K562 (cell line): Measurements from ENCODE around the gene ERVFRD-1. TPM values are rescaled to one million over a fixed set of nuclear protein-coding genes. Genes with fewer than 3 reads are reported as not detected.

Source experiments
- ADNP ChIP-seq: fragments of 200-800 bp; sonication (Bioruptor generic); IDR thresholded peaks from 2 replicates; pipeline ENCODE4 v1.6.1; 2016; ENCODE audit warnings: missing genetic modification characterization, missing compliant biosample characterization
- BRD4 ChIP-seq: fragments of 200-600 bp; sonication (generic); IDR thresholded peaks from 2 replicates; pipeline ENCODE4 v1.6.1; 2017; ENCODE audit warnings: inconsistent platforms
- CREBBP ChIP-seq: IDR thresholded peaks from one replicate; pipeline ENCODE4 v1.6.1; 2012; ENCODE audit warnings: low read depth, mild to moderate bottlenecking, control low read depth, inconsistent platforms, low read length
- ELF4 ChIP-seq: fragments of 450-650 bp; formaldehyde crosslinking; IDR thresholded peaks from 2 replicates; pipeline ENCODE4 v1.4.0; 2022; ENCODE audit warnings: missing genetic modification characterization
- HDAC2 ChIP-seq: fragments of 450-650 bp; IDR thresholded peaks from 2 replicates; pipeline ENCODE4 v1.6.1; 2016; ENCODE audit warnings: mild to moderate bottlenecking
- HEY1 ChIP-seq: fragments of 250-450 bp; sonication (Bioruptor Pico); IDR thresholded peaks from 2 replicates; pipeline ENCODE4 v1.5.0; 2020; ENCODE audit warnings: mild to moderate bottlenecking, moderate library complexity, borderline replicate concordance
- HMG20B ChIP-seq: fragments of 250-450 bp; sonication (Bioruptor Pico); IDR thresholded peaks from 2 replicates; pipeline ENCODE4 v1.5.0; 2021; ENCODE audit warnings: mild to moderate bottlenecking
- MGA ChIP-seq: fragments of 450-650 bp; IDR thresholded peaks from 2 replicates; pipeline ENCODE4 v1.6.1; 2016; ENCODE audit warnings: mild to moderate bottlenecking, moderate library complexity
- NFRKB ChIP-seq: fragments of 450-650 bp; IDR thresholded peaks from 2 replicates; pipeline ENCODE4 v1.6.1; 2016; ENCODE audit warnings: low read depth
- RAD21 ChIP-seq, 2 experiments: fragments of 250-450 bp in 1 of 2; fragments of 450-650 bp in 1 of 2; sonication (Bioruptor Pico) in 1 of 2; formaldehyde crosslinking in 1 of 2; IDR thresholded peaks in 1 of 2; conservative IDR thresholded peaks in 1 of 2; 2 replicates each; pipeline versions ENCODE4 v1.4.0 to v1.8.0; 2020 to 2022; ENCODE audit warnings: mild to moderate bottlenecking in 2 of 2, moderate library complexity in 1 of 2
- RHOXF2B ChIP-seq: fragments of 250-450 bp; sonication (Bioruptor Pico); conservative IDR thresholded peaks from 2 replicates; pipeline ENCODE4 v1.5.1; 2021
- SAFB ChIP-seq: fragments of 200-400 bp; formaldehyde crosslinking; IDR thresholded peaks from 2 replicates; pipeline ENCODE4 v1.6.1; 2017; ENCODE audit warnings: low read depth, low read length, borderline replicate concordance
- SMARCE1 ChIP-seq: fragments of 450-650 bp; IDR thresholded peaks from 2 replicates; pipeline ENCODE4 v1.7.1; 2016; ENCODE audit warnings: mild to moderate bottlenecking
- TAF9B ChIP-seq: fragments of 450-650 bp; IDR thresholded peaks from 2 replicates; pipeline ENCODE4 v1.6.1; 2018; ENCODE audit warnings: mild to moderate bottlenecking; ENCODE audit not compliant: partially characterized antibody
- TBL1XR1 ChIP-seq, 2 experiments: IDR thresholded peaks; 2 replicates each; pipeline ENCODE4 v1.6.1; 2012; ENCODE audit warnings: improper control_type of control experiment in 2 of 2, low read length in 2 of 2, mild to moderate bottlenecking in 1 of 2
- TFAP4 ChIP-seq: sonication (generic); formaldehyde crosslinking; IDR thresholded peaks from 2 replicates; pipeline ENCODE4 v1.8.0; 2022; ENCODE audit warnings: missing genetic modification reagents, mild to moderate bottlenecking, moderate library complexity, borderline replicate concordance
- ZNF253 ChIP-seq: fragments of 250-450 bp; sonication (Bioruptor Pico); conservative IDR thresholded peaks from 2 replicates; pipeline ENCODE4 v1.6.1; 2021; ENCODE audit warnings: mild to moderate bottlenecking
- ZNF274 ChIP-seq: IDR thresholded peaks from 2 replicates; pipeline ENCODE4 v1.6.1; 2011; ENCODE audit warnings: low read depth, mild to moderate bottlenecking, low read length, moderate library complexity, borderline replicate concordance
- ZNF668 ChIP-seq: fragments of 250-450 bp; sonication (Bioruptor Pico); IDR thresholded peaks from 2 replicates; pipeline ENCODE4 v1.8.0; 2022; ENCODE audit warnings: mild to moderate bottlenecking, inconsistent platforms
- ZNF766 ChIP-seq: fragments of 200-800 bp; sonication (Bioruptor generic); conservative IDR thresholded peaks from 2 replicates; pipeline ENCODE4 v1.6.1; 2016; ENCODE audit warnings: missing genetic modification characterization, missing compliant biosample characterization
- polyA plus RNA-seq, 8 experiments: library from polyadenylated mRNA; depleted of rRNA in 4 of 8; stranded (reverse) in 5 of 8; unstranded in 3 of 8; fragments of >200 nt; fragmentation: Nextera tagmentation in 2 of 8; fragmentation: Illumina TruSeq in 1 of 8; extraction: Ambion mirVana in 2 of 8; extraction: Trizol in 1 of 8; gene quantifications; 2 replicates each; pipeline versions ENCODE4 v1.2.1 to v1.2.3, GENCODE V29; 2011 to 2014; ENCODE audit warnings: inconsistent platforms in 1 of 8, missing spikeins in 1 of 8
- total RNA-seq, 7 experiments: library from RNA; depleted of rRNA in 6 of 7; stranded (reverse); fragments of >200 nt in 6 of 7; fragmentation: Illumina TruSeq in 2 of 7; extraction: Trizol in 2 of 7; gene quantifications; 2 replicates each; pipeline versions ENCODE4 v1.2.1 to v1.2.3, GENCODE V29; 2011 to 2021; ENCODE audit warnings: low replicate concordance in 1 of 7

Gene ERVFRD-1
- total and polyA plus RNA-seq, 9 of the 15 experiments (the other 6 are each of a cell fraction or from before 2014, with no cell fraction given), result 0.05 to 0.14 (median 0.09) TPM; not detected in 2

GRCh38 chr6:11093376-11093625 is 18.2 kb downstream of the ERVFRD-1 start (continued):
- TF ChIP-seq TAF9B, result peak; percentile 51
- TF ChIP-seq CREBBP, result no peak
- no peak for TF ChIP-seq BRD4
- TF ChIP-seq RAD21 (CRISPR knock-in tag; conservative IDR thresholded peaks at IDR 0.05 in 1 of 2, IDR thresholded peaks at IDR 0.05 in 1 of 2), result no peak
- TF ChIP-seq ZNF274, result no peak
- TF ChIP-seq HEY1 (CRISPR knock-in tag), result no peak
- no peak for TF ChIP-seq ZNF668 (CRISPR knock-in tag)
- no peak for TF ChIP-seq HMG20B
- no peak for TF ChIP-seq SAFB
- TF ChIP-seq HDAC2, result no peak
- TF ChIP-seq TBL1XR1 (IDR thresholded peaks at IDR 0.05; ENCODE audit: low read length in 2 of 2), result no peak
- 0 out of 2 replicates have a peak, but pooled peaks have one; percentile 2 for TF ChIP-seq ELF4 (CRISPR knock-in tag)
- TF ChIP-seq ADNP (tag), result no peak
- peak; percentile 45 for TF ChIP-seq SMARCE1
- TF ChIP-seq NFRKB, result no peak; the same call in 1 of the 2 replicates
- no peak for TF ChIP-seq TFAP4
- peak; percentile 19; the same call in 1 of the 2 replicates for TF ChIP-seq MGA
- TF ChIP-seq ZNF766 (CRISPR knock-in tag), result no peak
- no peak for TF ChIP-seq ZNF253 (CRISPR knock-in tag)
- 0 out of 2 replicates have a peak, but pooled peaks have one; percentile 34 for TF ChIP-seq RHOXF2B (CRISPR knock-in tag)
